ENCODE results near the gene CDK5. TPM values are rescaled to one million over a fixed set of nuclear protein-coding genes. Genes with fewer than 3 reads are reported as not detected.
A peak's percentile ranks its signal among the peaks of the same experiment; 100 is the strongest.

The CDK5 gene
- polyA plus RNA-seq (2012; ENCODE audit: low read depth, missing spikeins): 14.4 TPM

- no peak for TF ChIP-seq SPI1 (IDR thresholded peaks at IDR 0.05; ENCODE audit: low read depth, low read length)
- no peak for TF ChIP-seq POLR2AphosphoS5 (IDR thresholded peaks at IDR 0.05; ENCODE audit: low read depth, low read length)
- TF ChIP-seq POU2F2 (IDR thresholded peaks at IDR 0.05; ENCODE audit: low read depth, low read length): no peak
- no peak for TF ChIP-seq POLR2A (IDR thresholded peaks at IDR 0.05; ENCODE audit: low read depth, low read length)
- no peak for TF ChIP-seq PAX5 (IDR thresholded peaks at IDR 0.05; ENCODE audit: insufficient read depth, low read length, severe bottlenecking)
- TF ChIP-seq TAF1 (IDR thresholded peaks at IDR 0.05; ENCODE audit: low read depth, low read length): no peak
Measured at GRCh38 chr7:151057506-151057988, at the start of gene CDK5. CDK5 (minus strand) TSS chr7:151057897; CDS start chr7:151057848, 49 bp downstream.

GRCh38 chr7:151104411-151105235 is 46.9 kb upstream of the CDK5 start:
- DNase-seq (ENCODE audit: insufficient read length, low spot score) (no peak), FAIRE-seq (no peak)
- TF ChIP-seq SPI1 (IDR thresholded peaks at IDR 0.05; ENCODE audit: low read depth, low read length) (0 out of 2 replicates have a peak, but pooled peaks have one; percentile 12), PAX5 (IDR thresholded peaks at IDR 0.05; ENCODE audit: insufficient read depth, low read length, severe bottlenecking) (no peak), POLR2AphosphoS5 (IDR thresholded peaks at IDR 0.05; ENCODE audit: low read depth, low read length) (no peak)

More at GRCh38 chr7:151057506-151057988, at the start of gene CDK5:
- FAIRE-seq (peak; percentile 57), DNase-seq (ENCODE audit: insufficient read length, low spot score) (peak; percentile 67)

- TF ChIP-seq POLR2A (IDR thresholded peaks at IDR 0.05; ENCODE audit: low read depth, low read length): no peak
- TF ChIP-seq TAF1 (IDR thresholded peaks at IDR 0.05; ENCODE audit: low read depth, low read length): no peak
- TF ChIP-seq POU2F2 (IDR thresholded peaks at IDR 0.05; ENCODE audit: low read depth, low read length): no peak
- no peak for TF ChIP-seq PAX5 (IDR thresholded peaks at IDR 0.05; ENCODE audit: insufficient read depth, low read length, severe bottlenecking)
- no peak for TF ChIP-seq POLR2AphosphoS5 (IDR thresholded peaks at IDR 0.05; ENCODE audit: low read depth, low read length)
- TF ChIP-seq SPI1 (IDR thresholded peaks at IDR 0.05; ENCODE audit: low read depth, low read length): no peak
- DNase-seq (ENCODE audit: insufficient read length, low spot score) (no peak), FAIRE-seq (no peak)
Measured at GRCh38 chr7:151103973-151104372, 46.3 kb upstream of the CDK5 start.

- DNase-seq (ENCODE audit: insufficient read length, low spot score) (no peak), FAIRE-seq (no peak)
- TF ChIP-seq SPI1 (IDR thresholded peaks at IDR 0.05; ENCODE audit: low read depth, low read length): no peak
- no peak for TF ChIP-seq POLR2A (IDR thresholded peaks at IDR 0.05; ENCODE audit: low read depth, low read length)
- TF ChIP-seq PAX5 (IDR thresholded peaks at IDR 0.05; ENCODE audit: insufficient read depth, low read length, severe bottlenecking): no peak
- no peak for TF ChIP-seq POLR2AphosphoS5 (IDR thresholded peaks at IDR 0.05; ENCODE audit: low read depth, low read length)
- no peak for TF ChIP-seq POU2F2 (IDR thresholded peaks at IDR 0.05; ENCODE audit: low read depth, low read length)
- TF ChIP-seq TAF1 (IDR thresholded peaks at IDR 0.05; ENCODE audit: low read depth, low read length): no peak
Measured at GRCh38 chr7:151102991-151103390, 45.3 kb upstream of the CDK5 start.

- FAIRE-seq: no peak
- no peak for DNase-seq (ENCODE audit: insufficient read length, low spot score)
- TF ChIP-seq PAX5 (IDR thresholded peaks at IDR 0.05; ENCODE audit: insufficient read depth, low read length, severe bottlenecking): no peak
- TF ChIP-seq TAF1 (IDR thresholded peaks at IDR 0.05; ENCODE audit: low read depth, low read length): no peak
- TF ChIP-seq POLR2A (IDR thresholded peaks at IDR 0.05; ENCODE audit: low read depth, low read length): no peak
- TF ChIP-seq POU2F2 (IDR thresholded peaks at IDR 0.05; ENCODE audit: low read depth, low read length): no peak
- no peak for TF ChIP-seq SPI1 (IDR thresholded peaks at IDR 0.05; ENCODE audit: low read depth, low read length)
- no peak for TF ChIP-seq POLR2AphosphoS5 (IDR thresholded peaks at IDR 0.05; ENCODE audit: low read depth, low read length)
Measured at GRCh38 chr7:151101621-151102396, 44.1 kb upstream of the CDK5 start.

DNA sequence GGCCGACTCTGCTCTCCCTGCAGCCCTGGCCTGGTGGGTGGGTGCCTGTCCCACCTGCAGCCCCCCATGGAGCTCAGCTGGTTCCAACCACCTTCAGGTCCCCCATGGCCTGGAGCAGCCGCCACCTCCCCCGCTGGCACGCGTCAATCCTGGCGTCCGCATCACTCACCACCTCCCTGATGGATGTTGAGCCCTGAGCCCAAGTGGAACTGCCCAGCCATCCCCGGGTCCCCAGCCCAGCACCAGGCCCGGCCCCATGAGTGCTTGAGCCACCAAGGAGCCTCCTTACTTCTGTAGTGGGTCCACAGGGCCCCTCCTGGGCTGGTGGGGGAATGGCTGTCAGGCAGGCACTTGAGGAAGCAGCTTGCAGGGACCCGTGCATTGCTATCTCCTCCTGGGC is 43.2 kb upstream of the CDK5 start:
- TF ChIP-seq POLR2A (IDR thresholded peaks at IDR 0.05; ENCODE audit: low read depth, low read length): no peak
- no peak for TF ChIP-seq PAX5 (IDR thresholded peaks at IDR 0.05; ENCODE audit: insufficient read depth, low read length, severe bottlenecking)
- no peak for TF ChIP-seq POLR2AphosphoS5 (IDR thresholded peaks at IDR 0.05; ENCODE audit: low read depth, low read length)
- no peak for TF ChIP-seq SPI1 (IDR thresholded peaks at IDR 0.05; ENCODE audit: low read depth, low read length)
- no peak for TF ChIP-seq POU2F2 (IDR thresholded peaks at IDR 0.05; ENCODE audit: low read depth, low read length)
- TF ChIP-seq TAF1 (IDR thresholded peaks at IDR 0.05; ENCODE audit: low read depth, low read length): no peak
- no peak for DNase-seq (ENCODE audit: insufficient read length, low spot score)
- no peak for FAIRE-seq

- FAIRE-seq (no peak), DNase-seq (ENCODE audit: insufficient read length, low spot score) (no peak)
- TF ChIP-seq PAX5 (IDR thresholded peaks at IDR 0.05; ENCODE audit: insufficient read depth, low read length, severe bottlenecking): no peak
Measured at GRCh38 chr7:151099486-151100211, 42.0 kb upstream of the CDK5 start.

- DNase-seq (ENCODE audit: insufficient read length, low spot score) (no peak), FAIRE-seq (no peak)
- TF ChIP-seq PAX5 (IDR thresholded peaks at IDR 0.05; ENCODE audit: insufficient read depth, low read length, severe bottlenecking) (no peak), POU2F2 (IDR thresholded peaks at IDR 0.05; ENCODE audit: low read depth, low read length) (no peak), SPI1 (IDR thresholded peaks at IDR 0.05; ENCODE audit: low read depth, low read length) (no peak), POLR2A (IDR thresholded peaks at IDR 0.05; ENCODE audit: low read depth, low read length) (no peak), TAF1 (IDR thresholded peaks at IDR 0.05; ENCODE audit: low read depth, low read length) (no peak), POLR2AphosphoS5 (IDR thresholded peaks at IDR 0.05; ENCODE audit: low read depth, low read length) (no peak)
Measured at GRCh38 chr7:151095828-151096475, 38.3 kb upstream of the CDK5 start.
